T1000 (cell line): ENCODE data around the gene ITM2B.

ENCODE experiments used
- DNase-seq: peaks from one replicate; lab custom pipeline; 2025; ENCODE audit warnings: mixed read lengths; lab: John Stamatoyannopoulos, UW

ITM2B gene

GRCh38 chr13:48258430-48258829 lies 25.4 kb downstream of the ITM2B start:
- no peak for DNase-seq

- DNase-seq: no peak
These were observed 28.0 kb downstream of the ITM2B start for GRCh38 chr13:48260970-48261369.

- no peak for DNase-seq
These were observed 30.2 kb downstream of the ITM2B start for GRCh38 chr13:48263196-48263595.

- DNase-seq: no peak
These were observed 31.1 kb downstream of the ITM2B start for GRCh38 chr13:48264058-48264457.

GRCh38 chr13:48265217-48265815 lies 32.3 kb downstream of the ITM2B start:
- DNase-seq: no peak

GRCh38 chr13:48266150-48266549 lies 33.1 kb downstream of the ITM2B start:
- no peak for DNase-seq

GRCh38 chr13:48266701-48267639 lies 34.0 kb downstream of the ITM2B start:
- no peak for DNase-seq

- no peak for DNase-seq
These were observed 35.0 kb downstream of the ITM2B start for GRCh38 chr13:48268019-48268418.

- no peak for DNase-seq
These were observed 40.3 kb downstream of the ITM2B start for GRCh38 chr13:48273346-48273745.

- no peak for DNase-seq
These were observed 42.5 kb downstream of the ITM2B start for GRCh38 chr13:48275507-48275906.

GRCh38 chr13:48278806-48279205 lies 45.8 kb downstream of the ITM2B start:
- DNase-seq: no peak

- DNase-seq: no peak
These were observed 48.5 kb downstream of the ITM2B start for GRCh38 chr13:48281556-48281955.

GRCh38 chr13:48291730-48292129 lies 58.7 kb downstream of the ITM2B start:
- no peak for DNase-seq

- DNase-seq: no peak
These were observed 59.6 kb downstream of the ITM2B start for GRCh38 chr13:48292650-48293049.

- DNase-seq: no peak
These were observed 61.6 kb downstream of the ITM2B start for GRCh38 chr13:48294653-48295052.

GRCh38 chr13:48295271-48295670 lies 62.3 kb downstream of the ITM2B start:
- DNase-seq: no peak

GRCh38 chr13:48296528-48296927 lies 63.5 kb downstream of the ITM2B start:
- DNase-seq: no peak

- no peak for DNase-seq
These were observed 64.3 kb downstream of the ITM2B start for GRCh38 chr13:48297131-48297786.

GRCh38 chr13:48299591-48299990 lies 66.6 kb downstream of the ITM2B start:
- DNase-seq: no peak

GRCh38 chr13:48302871-48303358 lies 69.9 kb downstream of the ITM2B start:
- no peak for DNase-seq

GRCh38 chr13:48303359-48304142 lies 70.5 kb downstream of the ITM2B start, which contains the start of gene RB1:
RB1 (plus strand) TSS chr13:48303751; CDS start chr13:48303913, 162 bp downstream.
- peak; percentile 51 for DNase-seq
